H1 (cell line): ENCODE measurements around the gene AIM2. TPM values are rescaled to one million over a fixed set of nuclear protein-coding genes. Genes with fewer than 3 reads are reported as not detected.

ENCODE experiments used
- CTCF ChIA-PET: fragments of 300-600 bp; sonication (Branson Sonifier 250); formaldehyde crosslinking; loops from one replicate; lab custom pipeline; 2021; ENCODE audit not compliant: partially characterized antibody; lab: Charles Lee
- POLR2A ChIA-PET: fragments of 300-600 bp; sonication (Branson Sonifier 250); formaldehyde crosslinking; loops from one replicate; lab custom pipeline; 2021; ENCODE audit warnings: inconsistent platforms; ENCODE audit not compliant: partially characterized antibody; lab: Charles Lee
- DNase-seq, 2 experiments: peaks; one replicate each; pipeline versions ENCODE4 v3.0.0 to v3.0.0-alpha.2; 2010 to 2022; ENCODE audit warnings: low spot score in 2 of 2, low read depth in 1 of 2, mixed read lengths in 1 of 2
- FAIRE-seq: peaks from 2 replicates; lab custom pipeline; 2011; peaks lifted over from hg19 to GRCh38; lab: Jason Lieb, UNC
- H2AFZ ChIP-seq: 2 replicates; pipeline ENCODE4 v1.8.1; 2012; ENCODE audit warnings: low read length, inconsistent platforms
- H2AK5ac ChIP-seq: 2 replicates; pipeline ENCODE4 v1.6.1; 2013; ENCODE audit warnings: low read depth, low read length
- H2BK120ac ChIP-seq: replicated peaks from 2 replicates; pipeline ENCODE3; 2013; ENCODE audit warnings: low read depth, low read length, inconsistent platforms
- H2BK12ac ChIP-seq: 2 replicates; pipeline ENCODE4 v1.6.1; 2013; ENCODE audit warnings: low read depth, low read length
- H2BK15ac ChIP-seq: 2 replicates; pipeline ENCODE4 v1.6.1; 2013; ENCODE audit warnings: low read length
- H2BK20ac ChIP-seq: 2 replicates; pipeline ENCODE4 v1.6.1; 2013; ENCODE audit warnings: low read length
- H2BK5ac ChIP-seq: 2 replicates; pipeline ENCODE4 v1.6.1; 2013; ENCODE audit warnings: low read depth, low read length
- H3K14ac ChIP-seq: 2 replicates; pipeline ENCODE4 v1.6.1; 2013; ENCODE audit warnings: inconsistent platforms; ENCODE audit not compliant: insufficient read length
- H3K18ac ChIP-seq: 2 replicates; pipeline ENCODE4 v1.6.1; 2013; ENCODE audit warnings: low read length; ENCODE audit errors: extremely low read depth
- H3K23ac ChIP-seq: 2 replicates; pipeline ENCODE4 v1.6.1; 2013; ENCODE audit warnings: inconsistent platforms; ENCODE audit not compliant: insufficient read length
- H3K23me2 ChIP-seq: 2 replicates; pipeline ENCODE4 v1.6.1; 2013; ENCODE audit warnings: low read depth, low read length
- H3K27ac ChIP-seq: 2 replicates; pipeline ENCODE4 v1.6.1; 2011; ENCODE audit warnings: low read depth, low read length, inconsistent platforms
- H3K27me3 ChIP-seq, 4 experiments: replicated peaks in 1 of 4; 1 replicate in 1 of 4; 2 replicates in 3 of 4; pipeline versions ENCODE4 v1.6.1 to v1.8.1; 2011 to 2013; ENCODE audit warnings: low read length in 3 of 4, mild to moderate bottlenecking in 3 of 4, inconsistent platforms in 2 of 4, mixed read lengths in 2 of 4, moderate library complexity in 1 of 4; ENCODE audit not compliant: control insufficient read depth in 3 of 4, insufficient read depth in 3 of 4; ENCODE audit errors: extremely low read depth in 1 of 4
- H3K36me3 ChIP-seq, 4 experiments: 2 replicates each; pipeline versions ENCODE4 v1.6.1 to v1.8.1; 2011 to 2013; ENCODE audit warnings: mild to moderate bottlenecking in 4 of 4, low read length in 3 of 4, moderate library complexity in 2 of 4, control low read depth in 1 of 4, inconsistent platforms in 1 of 4; ENCODE audit not compliant: insufficient read depth in 4 of 4, control insufficient read depth in 2 of 4
- H3K4ac ChIP-seq: replicated peaks from 2 replicates; pipeline ENCODE3; 2013; ENCODE audit warnings: low read length, low read depth, mixed read lengths, inconsistent platforms; ENCODE audit not compliant: insufficient read length
- H3K4me1 ChIP-seq, 4 experiments: replicated peaks in 1 of 4; 1 replicate in 1 of 4; 2 replicates in 3 of 4; pipeline versions ENCODE4 v1.6.1 to v1.8.1; 2011 to 2013; ENCODE audit warnings: low read length in 3 of 4, inconsistent platforms in 2 of 4, mixed read lengths in 1 of 4; ENCODE audit not compliant: insufficient read depth in 4 of 4, control insufficient read depth in 3 of 4
- H3K4me2 ChIP-seq, 2 experiments: 2 replicates each; pipeline versions ENCODE4 v1.6.1 to v1.8.1; 2011 to 2013; ENCODE audit warnings: low read depth in 2 of 2, low read length in 2 of 2, control low read depth in 1 of 2, inconsistent platforms in 1 of 2, mild to moderate bottlenecking in 1 of 2; ENCODE audit not compliant: insufficient read depth in 1 of 2
- H3K4me3 ChIP-seq, 4 experiments: fragments of 200-600, 300-600 bp in 1 of 4; sonication (generic), shearing (Covaris generic), sonication (Bioruptor Twin) in 1 of 4; 2 replicates each; pipeline versions ENCODE4 v1.5.1 to v1.8.1; 2011 to 2016; ENCODE audit warnings: low read length in 4 of 4, low read depth in 3 of 4, control low read depth in 2 of 4, inconsistent platforms in 2 of 4, mild to moderate bottlenecking in 2 of 4, mixed read lengths in 1 of 4, moderate library complexity in 1 of 4; ENCODE audit not compliant: insufficient read depth in 2 of 4; ENCODE audit errors: extremely low read depth in 1 of 4
- H3K56ac ChIP-seq: replicated peaks from 2 replicates; pipeline ENCODE3; 2013; ENCODE audit warnings: low read depth, mild to moderate bottlenecking, mixed read lengths, low read length, inconsistent platforms; ENCODE audit not compliant: insufficient read length
- H3K79me1 ChIP-seq: 2 replicates; pipeline ENCODE4 v1.6.1; 2013; ENCODE audit warnings: low read depth, low read length, control low read depth
- H3K79me2 ChIP-seq, 2 experiments: 2 replicates each; pipeline versions ENCODE4 v1.6.1 to v1.8.1; 2012 to 2013; ENCODE audit warnings: low read length in 2 of 2, mild to moderate bottlenecking in 2 of 2, inconsistent platforms in 1 of 2; ENCODE audit not compliant: insufficient read depth in 2 of 2, control insufficient read depth in 1 of 2
- H3K9ac ChIP-seq, 4 experiments: replicated peaks in 1 of 4; 1 replicate in 1 of 4; 2 replicates in 3 of 4; pipeline versions ENCODE4 v1.6.1 to v1.8.1; 2011 to 2013; ENCODE audit warnings: low read depth in 3 of 4, low read length in 3 of 4, control low read depth in 2 of 4, mild to moderate bottlenecking in 2 of 4, moderate library complexity in 2 of 4, inconsistent platforms in 1 of 4; ENCODE audit errors: extremely low read depth in 1 of 4
- H3K9me3 ChIP-seq, 2 experiments: 2 replicates each; pipeline versions ENCODE4 v1.6.1 to v1.8.1; 2012 to 2013; ENCODE audit warnings: mild to moderate bottlenecking in 2 of 2, moderate library complexity in 2 of 2, control low read depth in 1 of 2, inconsistent platforms in 1 of 2, low read depth in 1 of 2, low read length in 1 of 2, mixed read lengths in 1 of 2; ENCODE audit not compliant: insufficient read depth in 2 of 2
- H4K20me1 ChIP-seq, 2 experiments: replicated peaks in 1 of 2; 2 replicates each; pipeline versions ENCODE3 to v1.8.1; 2011 to 2013; ENCODE audit warnings: inconsistent platforms in 2 of 2, low read length in 2 of 2, mild to moderate bottlenecking in 1 of 2; ENCODE audit not compliant: insufficient read depth in 2 of 2, control insufficient read depth in 1 of 2
- H4K5ac ChIP-seq: 2 replicates; pipeline ENCODE4 v1.6.1; 2013; ENCODE audit warnings: low read length, low read depth, mixed read lengths, inconsistent platforms; ENCODE audit not compliant: insufficient read length
- H4K8ac ChIP-seq: 2 replicates; pipeline ENCODE4 v1.8.0; 2013; ENCODE audit warnings: mild to moderate bottlenecking, moderate library complexity, low read length, inconsistent platforms; ENCODE audit not compliant: insufficient read depth; ENCODE audit errors: extremely low read depth
- H4K91ac ChIP-seq: replicated peaks from 2 replicates; pipeline ENCODE3; 2013; ENCODE audit warnings: low read length, mixed read lengths, inconsistent platforms; ENCODE audit not compliant: insufficient read length
- CBX5 ChIP-seq: fragments of 300-800, 300-1000 bp; sonication (generic); IDR thresholded peaks from 2 replicates; pipeline ENCODE4 v1.7.1; 2016; ENCODE audit warnings: antibody characterized with exemption, low read length, low read depth
- CBX8 ChIP-seq: fragments of 300-800, 300-1000 bp; sonication (generic); IDR thresholded peaks from 2 replicates; pipeline ENCODE4 v1.7.1; 2016; ENCODE audit warnings: low read depth, low read length, borderline replicate concordance
- CHD1 ChIP-seq: IDR thresholded peaks from 2 replicates; pipeline ENCODE4 v1.6.1; 2012; ENCODE audit warnings: low read depth, low read length, improper control_type of control experiment
- GABPA ChIP-seq: IDR thresholded peaks from 2 replicates; pipeline ENCODE4 v1.6.1; 2011; ENCODE audit warnings: mild to moderate bottlenecking, low read length, moderate library complexity, borderline replicate concordance; ENCODE audit not compliant: insufficient read depth
- NRF1 ChIP-seq: IDR thresholded peaks from 2 replicates; pipeline ENCODE4 v1.6.1; 2011; ENCODE audit warnings: mild to moderate bottlenecking, low read depth, low read length, improper control_type of control experiment
- RNF2 ChIP-seq: fragments of 200-900, 300-1000 bp; sonication (generic); IDR thresholded peaks from 2 replicates; pipeline ENCODE4 v1.7.1; 2016; ENCODE audit warnings: borderline replicate concordance, low read depth, mild to moderate bottlenecking, antibody characterized with exemption, low read length; ENCODE audit not compliant: poor library complexity, severe bottlenecking; ENCODE audit errors: missing control alignments
- SIX5 ChIP-seq: IDR thresholded peaks from 2 replicates; pipeline ENCODE4 v1.6.1; 2011; ENCODE audit warnings: mild to moderate bottlenecking, low read depth, low read length
- SP4 ChIP-seq: IDR thresholded peaks from 2 replicates; pipeline ENCODE4 v1.6.1; 2012; ENCODE audit warnings: low read length, inconsistent platforms
- SUZ12 ChIP-seq: fragments of 200-600 bp; sonication (generic); IDR thresholded peaks from 2 replicates; pipeline ENCODE4 v1.6.1; 2012; ENCODE audit warnings: mild to moderate bottlenecking, inconsistent platforms, low read length, moderate library complexity, mixed read lengths
- WGBS, 2 experiments: shearing (Covaris generic) in 1 of 2; methylation state at CpG; one replicate each; pipeline versions ENCODE4 v1.1.6 to v1.1.7; 2013 to 2015; ENCODE audit warnings: low lambda C conversion rate in 2 of 2, mixed read lengths in 2 of 2, inconsistent platforms in 1 of 2, low coverage in 1 of 2, missing lambda C conversion rate in 1 of 2; ENCODE audit not compliant: insufficient replicate concordance in 2 of 2, insufficient coverage in 1 of 2, insufficient read length in 1 of 2; ENCODE audit errors: extremely low coverage in 1 of 2, missing lambda C conversion rate in 1 of 2; 5-methylcytosine and 5-hydroxymethylcytosine counted together
- polyA plus RNA-seq, 7 experiments: library from polyadenylated mRNA; depleted of rRNA in 3 of 7; stranded (reverse) in 5 of 7; unstranded in 2 of 7; fragments of >200 nt in 5 of 7; fragments of 200-250 nt in 2 of 7; gene quantifications; 1 replicate in 5 of 7; 2 replicates in 1 of 7; 4 replicates in 1 of 7; pipeline versions ENCODE4 v1.2.1 to v1.2.3, GENCODE V29; 2011 to 2013; ENCODE audit warnings: missing spikeins in 2 of 7, mixed read lengths in 2 of 7
- total RNA-seq: library from RNA; stranded (reverse); fragmentation: NEBNext Ultra II Directional; extraction: Animal tissue kit (Norgen Biotek cat#: 25700); gene quantifications from 2 replicates; pipeline ENCODE4 v1.2.1, GENCODE V29; 2021
- TF ChIP-seq, protein P1 (sequence below), 3 experiments: IDR thresholded peaks; 1 replicate in 2 of 3; 2 replicates in 1 of 3; pipeline versions ENCODE4 v1.5.1 to v1.6.1; 2011; ENCODE audit warnings: low read length in 3 of 3, mild to moderate bottlenecking in 3 of 3, inconsistent platforms in 2 of 3, low read depth in 1 of 3, moderate library complexity in 1 of 3; ENCODE audit not compliant: insufficient read depth in 1 of 3; ENCODE audit errors: control extremely low read depth in 1 of 3

Gene AIM2
- total and polyA plus RNA-seq, 2 of the 8 experiments (the other 6 are each of a cell fraction or from before 2014, with no cell fraction given), result 0.21 to 2.1 TPM

DNA sequence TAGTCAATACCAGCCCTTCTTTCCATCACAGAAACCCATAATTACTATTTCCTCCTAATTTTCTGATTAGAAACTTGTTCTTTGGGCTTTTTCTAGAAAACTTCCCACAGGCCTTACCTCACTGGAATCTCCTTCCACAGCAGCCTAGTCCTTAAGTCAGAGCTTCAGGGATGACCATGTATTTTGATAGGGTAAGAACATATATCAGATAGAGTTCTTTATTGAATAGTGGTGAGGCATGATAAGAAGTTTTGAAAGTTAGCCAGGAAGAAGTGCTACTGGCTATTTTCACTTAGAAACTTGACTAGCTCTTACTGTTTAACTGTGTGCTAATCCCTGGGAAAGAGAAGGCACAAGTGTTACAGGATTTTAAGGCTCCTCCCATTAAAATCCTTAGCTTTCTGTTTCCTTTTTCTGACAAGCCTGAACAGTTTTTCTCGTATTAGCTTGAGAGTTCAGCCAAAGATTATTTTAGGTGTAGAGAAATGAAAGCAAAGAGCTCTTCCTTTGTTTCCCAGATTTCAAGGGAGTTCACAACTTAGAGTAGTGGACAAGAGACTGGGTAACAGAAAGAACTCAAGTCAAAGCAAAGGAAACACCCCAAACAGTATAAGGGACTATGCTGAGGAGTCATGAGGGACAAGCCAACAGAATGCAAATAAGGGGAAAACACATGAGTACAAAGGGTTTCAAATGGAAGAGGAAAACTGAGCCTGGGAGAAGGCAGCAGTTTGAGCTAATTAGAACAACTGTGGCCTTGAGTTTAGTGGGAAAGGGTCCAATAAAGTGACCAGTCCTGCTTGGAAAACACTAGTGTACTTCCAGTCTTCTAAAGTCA, 37.2 kb upstream of the AIM2 start:
- POLR2A ChIA-PET, result no interaction called here
- Histone ChIP-seq H3K4me3 (no peak overlapping the region), H3K36me3 (no peaks in the 10 kb centered on the region), H4K20me1 (no peaks in the 10 kb centered on the region), H3K4ac (no peak overlapping the region), H3K18ac (no peak overlapping the region), H3K79me1 (no peaks in the 10 kb centered on the region), H3K27me3 (no peaks in the 10 kb centered on the region), H3K79me2 (no peaks in the 10 kb centered on the region), H3K23ac (no peak overlapping the region), H3K14ac (no peak overlapping the region), H2BK12ac (no peak overlapping the region), H4K91ac (no peak overlapping the region), H2BK15ac (no peak overlapping the region), H2BK5ac (no peak overlapping the region), H2BK20ac (no peak overlapping the region), H2AFZ (no peak overlapping the region), H3K23me2 (no peaks in the 10 kb centered on the region), H3K4me2 (no peak overlapping the region), H4K5ac (no peak overlapping the region), H3K56ac (no peak overlapping the region), H2BK120ac (no peak overlapping the region), H3K9me3 (no peaks in the 10 kb centered on the region), H3K27ac (no peak overlapping the region), H2AK5ac (no peak overlapping the region), H3K9ac (no peak overlapping the region), H4K8ac (no peak overlapping the region), H3K4me1 (no peaks in the 10 kb centered on the region)
- CTCF ChIA-PET, result interaction anchor here (1.1 to 1.5 kb wide), 3 partner anchors 24 to 100 kb away, joined by 3 to 6 read pairs (median 4); no protein-coding TSS in a partner anchor
- FAIRE-seq (no peak), DNase-seq (no peak)
- WGBS, 2 experiments, result 83% methylated on average over 1 of the region's 1 CpG; no CpG with 5 or more reads in 1 of the 2 experiments
- TF ChIP-seq SIX5, result no peak
- no peak for TF ChIP-seq CBX5
- TF ChIP-seq CHD1, result no peak
- TF ChIP-seq GABPA, result no peak
- TF ChIP-seq SUZ12, result no peak
- TF ChIP-seq, protein P1, sequence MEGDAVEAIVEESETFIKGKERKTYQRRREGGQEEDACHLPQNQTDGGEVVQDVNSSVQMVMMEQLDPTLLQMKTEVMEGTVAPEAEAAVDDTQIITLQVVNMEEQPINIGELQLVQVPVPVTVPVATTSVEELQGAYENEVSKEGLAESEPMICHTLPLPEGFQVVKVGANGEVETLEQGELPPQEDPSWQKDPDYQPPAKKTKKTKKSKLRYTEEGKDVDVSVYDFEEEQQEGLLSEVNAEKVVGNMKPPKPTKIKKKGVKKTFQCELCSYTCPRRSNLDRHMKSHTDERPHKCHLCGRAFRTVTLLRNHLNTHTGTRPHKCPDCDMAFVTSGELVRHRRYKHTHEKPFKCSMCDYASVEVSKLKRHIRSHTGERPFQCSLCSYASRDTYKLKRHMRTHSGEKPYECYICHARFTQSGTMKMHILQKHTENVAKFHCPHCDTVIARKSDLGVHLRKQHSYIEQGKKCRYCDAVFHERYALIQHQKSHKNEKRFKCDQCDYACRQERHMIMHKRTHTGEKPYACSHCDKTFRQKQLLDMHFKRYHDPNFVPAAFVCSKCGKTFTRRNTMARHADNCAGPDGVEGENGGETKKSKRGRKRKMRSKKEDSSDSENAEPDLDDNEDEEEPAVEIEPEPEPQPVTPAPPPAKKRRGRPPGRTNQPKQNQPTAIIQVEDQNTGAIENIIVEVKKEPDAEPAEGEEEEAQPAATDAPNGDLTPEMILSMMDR (IDR thresholded peaks at IDR 0.05; ENCODE audit: control extremely low read depth in 1 of 3, insufficient read depth in 1 of 3, low read depth in 1 of 3, low read length in 3 of 3), result no peak
- no peak for TF ChIP-seq NRF1
- TF ChIP-seq CBX8, result no peak
- no peak for TF ChIP-seq RNF2
- no peak for TF ChIP-seq SP4
